ENCODE results near the gene EVA1A.

The EVA1A gene, protein sequence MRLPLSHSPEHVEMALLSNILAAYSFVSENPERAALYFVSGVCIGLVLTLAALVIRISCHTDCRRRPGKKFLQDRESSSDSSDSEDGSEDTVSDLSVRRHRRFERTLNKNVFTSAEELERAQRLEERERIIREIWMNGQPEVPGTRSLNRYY

DNA sequence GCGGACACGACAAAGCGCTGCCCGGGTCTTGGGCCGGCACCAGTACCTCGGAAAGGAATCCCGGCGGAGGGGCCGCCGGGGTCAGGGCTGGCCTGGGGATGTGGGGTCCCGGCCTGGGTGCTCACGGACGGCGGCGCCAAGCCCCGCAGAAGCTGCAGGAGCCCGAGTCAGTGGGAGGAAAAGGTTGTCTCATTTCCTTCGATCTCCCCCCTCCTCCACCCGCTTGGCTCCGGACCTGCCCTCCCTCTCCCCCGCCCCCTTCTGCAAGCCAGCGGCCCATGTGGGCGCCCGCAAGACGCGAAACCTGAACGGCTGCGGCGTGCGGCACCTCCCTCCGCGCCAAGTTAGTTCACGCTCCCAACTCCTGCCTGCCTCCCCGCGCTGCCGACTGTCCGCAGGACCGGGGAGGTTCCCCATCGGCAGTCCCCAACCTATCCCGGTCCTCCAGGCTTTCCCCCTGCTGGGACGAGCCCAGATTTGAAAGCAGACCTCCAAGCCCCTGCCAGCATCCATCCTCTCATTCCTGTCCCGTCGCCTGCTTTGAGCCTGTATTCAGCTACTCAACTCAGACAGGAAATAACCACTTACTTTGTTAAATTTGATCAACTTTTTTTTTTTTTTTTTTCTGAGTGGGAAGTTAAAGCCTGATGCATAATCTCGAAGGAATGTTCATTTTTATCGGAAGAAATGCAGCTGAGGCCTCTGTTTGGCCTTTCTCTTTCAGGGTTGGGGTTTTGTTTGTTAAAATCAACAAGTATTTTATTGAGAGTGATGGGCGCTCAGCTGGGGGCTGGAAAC, at the start of gene EVA1A:
Gene EVA1A, minus strand, starts transcription at position 172 of the 798 bp plus-strand sequence. CDS start 42,799 bp downstream, outside the sequence.
- peak; percentile 47 for DNase-seq

DNA sequence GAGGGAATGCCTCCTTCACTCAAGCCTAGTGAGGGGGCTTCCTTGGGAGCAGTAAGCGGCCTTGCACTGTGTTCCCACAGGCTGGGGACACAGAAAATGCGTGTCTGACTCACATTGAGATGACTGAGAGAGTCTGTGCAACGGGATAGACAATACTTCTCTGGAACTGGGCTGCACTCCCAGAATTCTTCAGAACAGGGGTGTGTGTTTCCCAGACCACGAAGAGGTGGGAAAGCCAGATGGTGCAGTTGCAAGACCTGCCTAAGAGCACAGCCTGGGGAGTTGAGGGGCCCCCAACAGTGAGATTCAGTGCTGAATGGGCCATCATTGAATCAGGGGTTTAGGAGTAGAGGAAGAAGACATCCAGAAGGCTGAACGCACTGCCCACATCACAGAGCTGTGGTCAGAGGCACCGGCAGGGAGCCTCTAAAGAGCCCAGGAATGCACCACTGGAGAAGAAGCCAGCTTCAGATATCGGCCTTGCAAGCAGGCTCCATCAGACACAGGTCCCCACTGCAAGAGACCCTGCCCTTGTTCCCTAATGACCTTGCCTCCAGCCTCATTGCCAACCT, 49.3 kb upstream of the EVA1A start:
- DNase-seq = no peak

DNA sequence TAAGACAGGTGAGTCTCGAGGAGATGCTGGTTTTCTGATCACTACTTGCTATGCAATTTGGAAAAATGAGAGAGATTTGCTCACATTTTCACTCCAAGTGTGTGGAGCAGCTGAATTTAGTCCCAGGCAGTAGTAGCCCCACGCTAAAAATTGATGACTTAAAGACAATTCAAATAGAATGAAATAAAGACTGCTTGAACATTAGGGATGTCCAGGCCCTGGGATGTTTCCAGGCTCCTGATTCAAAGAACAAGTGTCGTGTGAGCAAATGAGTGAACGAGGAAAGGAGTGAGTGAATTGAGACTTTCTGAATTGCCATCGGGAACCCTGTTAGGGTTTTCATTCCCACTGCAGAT, 48.6 kb upstream of the EVA1A start:
- DNase-seq = no peak

DNA sequence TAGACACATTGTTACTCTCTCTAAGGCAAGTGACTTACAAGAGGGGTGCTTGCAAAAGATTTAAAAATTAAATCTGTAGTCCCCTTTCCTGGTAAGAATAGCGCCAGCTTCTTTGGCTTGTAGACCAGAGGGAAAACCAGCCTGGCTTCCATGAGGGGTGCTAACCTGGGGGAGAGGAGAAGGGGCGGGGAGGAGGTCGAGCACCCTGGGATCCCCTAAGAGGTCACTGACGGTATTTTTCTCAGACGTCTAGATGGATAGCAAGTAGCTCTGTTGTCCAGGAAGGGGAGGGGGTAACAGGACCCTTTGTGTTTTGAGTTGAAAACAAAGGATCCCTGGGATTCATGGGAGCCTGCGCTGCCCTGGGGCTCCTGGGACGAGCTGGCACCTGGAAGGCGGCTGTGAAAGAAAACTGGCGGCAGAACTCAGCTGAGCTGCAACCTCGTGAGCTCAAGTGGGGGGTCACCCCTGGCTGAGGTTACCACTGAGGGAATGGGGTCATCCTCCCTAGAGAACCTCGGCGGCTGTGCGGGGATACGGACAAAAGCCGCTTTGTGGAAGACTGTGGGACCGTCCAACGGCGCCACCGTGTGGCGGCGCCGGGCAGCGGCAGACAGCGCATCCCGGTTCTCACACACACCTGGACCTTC, 48.1 kb upstream of the EVA1A start:
- peak; percentile 63 for DNase-seq

- DNase-seq = no peak
Measured at GRCh38 chr2:75607988-75608683, 47.4 kb upstream of the EVA1A start.

- no peak for DNase-seq
Measured at GRCh38 chr2:75607400-75607798, 46.7 kb upstream of the EVA1A start.

GRCh38 chr2:75606761-75607399, 46.1 kb upstream of the EVA1A start:
- DNase-seq = no peak

DNA sequence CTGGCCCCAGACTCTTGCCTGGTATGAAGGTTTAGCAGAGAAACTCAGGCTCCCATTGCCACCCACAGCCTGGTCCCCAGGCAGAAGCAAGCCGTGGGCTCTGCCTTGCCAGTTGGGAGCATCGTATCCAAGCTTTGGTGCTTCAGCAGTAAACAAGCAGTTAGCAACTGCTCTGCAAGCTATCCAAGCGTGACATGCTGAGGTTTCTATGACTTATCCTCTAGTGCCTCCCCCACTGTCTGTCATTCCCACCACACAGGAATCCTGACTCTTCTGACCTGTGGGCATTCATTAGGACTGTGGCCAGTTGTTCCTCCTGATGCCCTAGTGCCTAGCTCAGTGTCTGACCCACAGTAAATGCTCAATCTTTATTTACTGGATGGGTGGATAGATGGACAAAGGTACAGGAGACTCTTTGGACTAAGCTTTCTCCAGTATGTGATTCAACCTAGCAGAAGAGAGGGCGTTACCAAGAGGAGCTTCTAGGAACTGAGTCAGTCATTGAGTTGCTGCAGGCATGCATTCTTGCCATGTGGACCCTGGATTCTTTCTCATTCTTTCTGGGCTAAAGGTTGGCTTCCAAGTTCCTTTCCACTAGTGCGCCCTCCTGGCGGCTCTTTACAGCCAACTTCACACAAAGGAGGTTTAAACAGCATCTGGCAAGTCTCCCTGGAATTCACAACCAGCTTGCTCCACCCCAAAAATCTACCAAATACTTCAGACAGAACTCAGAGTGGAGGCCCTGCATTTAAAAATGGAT, 45.2 kb upstream of the EVA1A start:
- DNase-seq = no peak

DNA sequence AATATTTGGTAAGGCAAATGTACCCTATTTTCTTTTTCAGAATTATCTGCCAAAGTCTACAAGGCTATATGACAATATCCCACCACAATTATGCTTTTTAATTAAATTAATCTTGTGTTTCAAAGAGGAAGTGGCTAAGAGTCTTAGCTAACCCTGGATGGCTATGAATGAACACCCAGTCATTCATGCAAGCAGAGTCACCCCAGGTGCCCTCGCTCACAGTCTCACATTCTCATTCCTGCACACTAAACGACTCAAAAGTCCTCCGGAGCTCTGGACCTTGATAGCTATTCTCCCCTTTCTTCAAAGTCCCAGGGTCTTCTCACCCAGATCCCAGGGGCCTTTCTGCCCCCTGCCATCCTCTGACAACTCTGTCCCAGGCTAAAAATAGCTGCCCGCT, 43.7 kb upstream of the EVA1A start:
- no peak for DNase-seq

DNA sequence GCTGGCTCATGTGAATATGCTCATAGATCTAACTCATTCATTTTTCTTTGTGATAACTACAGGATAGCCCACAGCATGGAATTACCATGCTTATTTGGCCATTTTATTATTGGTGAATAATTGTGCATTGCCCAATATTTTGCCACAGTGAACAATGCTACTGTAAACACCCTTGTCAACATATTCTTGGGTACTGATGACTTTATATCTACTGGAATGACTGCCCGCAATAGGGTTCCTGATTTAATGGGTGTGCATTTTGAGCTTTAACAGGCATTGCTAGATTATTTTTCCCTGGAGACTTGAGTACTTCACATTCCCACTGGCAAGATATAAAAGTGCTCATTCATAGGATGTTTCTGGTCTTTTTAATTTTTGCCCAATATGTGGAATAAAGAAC, 42.7 kb upstream of the EVA1A start:
- DNase-seq = no peak

- DNase-seq = no peak
Measured at GRCh38 chr2:75602724-75603342, 42.1 kb upstream of the EVA1A start.

- no peak for DNase-seq
Measured at GRCh38 chr2:75600461-75601011, 39.8 kb upstream of the EVA1A start.

- no peak for DNase-seq
Measured at GRCh38 chr2:75598589-75599155, 37.9 kb upstream of the EVA1A start.

- no peak for DNase-seq
Measured at GRCh38 chr2:75597949-75598348, 37.2 kb upstream of the EVA1A start.

DNA sequence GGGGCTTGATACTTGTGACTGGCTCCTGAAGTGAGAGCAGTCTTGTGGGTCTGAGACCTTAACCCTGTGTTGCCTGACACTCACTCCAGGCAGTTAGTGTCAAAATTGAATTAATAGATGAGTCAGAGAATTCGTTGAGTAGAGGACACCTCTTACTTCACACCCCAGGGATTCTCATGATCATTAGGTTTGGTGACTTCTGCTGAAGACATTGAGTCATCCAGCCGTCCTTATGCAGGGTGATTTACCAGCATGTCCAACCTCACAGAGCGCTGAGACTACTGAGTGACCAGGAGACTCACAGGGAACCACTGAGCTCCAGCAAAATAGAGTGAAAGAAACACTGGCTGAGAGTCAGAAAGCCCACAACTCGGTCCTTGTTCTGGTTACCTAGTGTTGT, 36.0 kb upstream of the EVA1A start:
- DNase-seq = no peak

DNA sequence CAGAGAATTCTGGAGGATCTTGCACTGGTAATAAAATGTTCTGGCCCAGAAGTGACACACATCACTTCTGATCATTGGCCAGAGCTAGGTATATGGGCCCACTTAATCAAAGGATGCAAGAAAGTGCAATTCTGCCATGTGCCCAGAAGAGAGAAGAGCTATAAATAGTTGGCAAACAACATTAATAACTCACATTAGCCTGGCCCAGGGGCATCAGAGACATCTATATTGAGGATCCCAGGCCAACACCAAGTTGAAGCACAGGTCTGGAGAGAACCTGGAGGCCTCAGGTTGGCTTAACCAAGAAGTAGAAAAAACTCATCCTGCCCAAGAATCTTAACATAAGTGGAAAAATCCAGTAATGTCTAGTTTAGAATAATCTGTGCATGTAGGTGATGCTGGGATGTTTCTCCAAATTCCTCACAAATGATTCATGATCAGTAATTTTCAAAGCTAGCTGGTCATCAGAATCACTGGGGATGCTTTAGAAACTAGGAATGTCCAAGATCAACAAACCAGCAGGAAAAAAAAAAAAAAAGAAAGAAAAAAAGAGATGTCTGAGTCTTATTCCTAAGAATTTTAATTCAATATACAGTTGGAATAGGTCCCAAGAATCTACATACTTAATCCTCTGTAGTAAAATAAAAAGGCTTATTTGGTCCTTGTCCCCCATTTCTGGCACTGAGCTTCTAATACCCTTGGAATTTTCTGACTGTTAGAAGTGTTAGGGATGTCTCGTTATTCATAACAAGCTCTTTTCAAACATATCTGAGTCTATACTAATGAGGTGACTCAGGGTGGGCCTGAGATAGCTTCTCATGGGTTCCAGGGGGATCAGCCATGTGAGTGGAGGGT, 35.0 kb upstream of the EVA1A start:
- DNase-seq = no peak

- DNase-seq = no peak
Measured at GRCh38 chr2:75594596-75594995, 33.9 kb upstream of the EVA1A start.

- no peak for DNase-seq
Measured at GRCh38 chr2:75592888-75593287, 32.1 kb upstream of the EVA1A start.

GRCh38 chr2:75592030-75592429, 31.3 kb upstream of the EVA1A start:
- DNase-seq = no peak

All from stimulated activated CD4-positive, alpha-beta T cell treated with anti-CD3 and anti-CD28 coated beads, Interleukin-15, amount 100 ng/mL, for 24 hours (primary cell).